NCI-H526 treated with DMSO at 0.1 percent for 48 hours (cell line): ENCODE measurements around the gene FMO2.

Source experiments
- DNase-seq: peaks from one replicate; lab custom pipeline; 2025; lab: John Stamatoyannopoulos, UW

The FMO2 gene

GRCh38 chr1:171257607-171258076 lies 72.5 kb downstream of the FMO2 start:
- no peak for DNase-seq

GRCh38 chr1:171258429-171258828 lies 73.3 kb downstream of the FMO2 start:
- no peak for DNase-seq

- DNase-seq, result no peak
These were observed 73.8 kb downstream of the FMO2 start for GRCh38 chr1:171258943-171259342.
